GM12878 (cell line): Measurements from ENCODE around the gene CTNNA1. TPM values are rescaled to one million over a fixed set of nuclear protein-coding genes. Genes with fewer than 3 reads are reported as not detected.

Experiments used
- ATAC-seq: fragments of 200-7000 bp; cut with Tn5 transposase; 3 replicates; pipeline ENCODE4 v1.9.1; 2020; ENCODE audit warnings: mild to moderate bottlenecking, moderate library complexity
- BruUV-seq: library from RNA; stranded (reverse); fragments of 400-500 nt; replicated peaks from 2 replicates; lab custom pipeline; 2021; lab: Mats Ljungman, UMichigan
- CTCF ChIA-PET: fragments of 300-600 bp; sonication (Branson Sonifier 250); formaldehyde crosslinking; extraction: SDS; loops from one replicate; lab custom pipeline; 2021; ENCODE audit warnings: inconsistent platforms; lab: Yijun Ruan, JAX
- POLR2A ChIA-PET: fragments of 350-600 bp; formaldehyde crosslinking; extraction: SDS; loops from one replicate; lab custom pipeline; 2021; ENCODE audit warnings: inconsistent platforms; lab: Charles Lee
- RAD21 ChIA-PET: fragments of 300-600 bp; sonication (Branson Sonifier 250); formaldehyde crosslinking; loops from one replicate; lab custom pipeline; 2023; ENCODE audit warnings: antibody characterized with exemption; ENCODE audit not compliant: unreplicated experiment; lab: Charles Lee
- SMC1A ChIA-PET: fragments of 300-600 bp; sonication (Branson Sonifier 250); formaldehyde crosslinking; loops from one replicate; lab custom pipeline; 2023; ENCODE audit not compliant: unreplicated experiment, uncharacterized antibody; lab: Charles Lee
- DNase-seq: peaks from one replicate; pipeline ENCODE4 v3.0.0-alpha.2; 2011; ENCODE audit warnings: low read depth, low spot score
- FAIRE-seq: peaks from 3 replicates; lab custom pipeline; 2011; peaks lifted over from hg19 to GRCh38; lab: Jason Lieb, UNC
- H2AFZ ChIP-seq: 2 replicates; pipeline ENCODE4 v1.6.0; 2011; ENCODE audit warnings: low read depth, low read length, control low read depth; ENCODE audit not compliant: control insufficient read depth
- H3K27ac ChIP-seq: 2 replicates; pipeline ENCODE4 v1.5.1; 2011; ENCODE audit warnings: control low read depth; ENCODE audit not compliant: control insufficient read depth, insufficient read depth
- H3K27me3 ChIP-seq, 2 experiments: replicated peaks in 1 of 2; 2 replicates each; pipeline versions ENCODE4 v1.6.0 to v1.6.1; 2011; ENCODE audit warnings: low read length in 1 of 2; ENCODE audit not compliant: control insufficient read depth in 2 of 2, insufficient read depth in 2 of 2
- H3K36me3 ChIP-seq, 2 experiments: 2 replicates each; pipeline ENCODE4 v1.5.1; 2011; ENCODE audit warnings: low read length in 1 of 2; ENCODE audit not compliant: control insufficient read depth in 2 of 2, insufficient read depth in 2 of 2
- H3K4me1 ChIP-seq: 2 replicates; pipeline ENCODE4 v1.6.1; 2011; ENCODE audit warnings: mild to moderate bottlenecking, low read length, moderate library complexity, mixed read lengths; ENCODE audit not compliant: control insufficient read depth, insufficient read depth
- H3K4me2 ChIP-seq: 2 replicates; pipeline ENCODE4 v1.6.0; 2011; ENCODE audit warnings: control low read depth; ENCODE audit not compliant: control insufficient read depth, insufficient read depth
- H3K4me3 ChIP-seq: fragments of 200-600 bp; sonication (generic); 2 replicates; pipeline ENCODE4 v1.5.1; 2016
- H3K79me2 ChIP-seq: 2 replicates; pipeline ENCODE4 v1.6.0; 2011; ENCODE audit warnings: low read length; ENCODE audit not compliant: control insufficient read depth, insufficient read depth
- H3K9ac ChIP-seq: 2 replicates; pipeline ENCODE4 v1.8.0; 2011; ENCODE audit warnings: low read length, control low read depth, mixed read lengths; ENCODE audit not compliant: control insufficient read depth, insufficient read depth
- H3K9me3 ChIP-seq: replicated peaks from 3 replicates; pipeline ENCODE4 v1.5.1; 2011; ENCODE audit warnings: mild to moderate bottlenecking, low read length; ENCODE audit not compliant: control insufficient read depth, insufficient read depth
- H4K20me1 ChIP-seq: 2 replicates; pipeline ENCODE4 v1.6.0; 2011; ENCODE audit not compliant: control insufficient read depth, insufficient read depth
- ATF7 ChIP-seq: fragments of 450-650 bp; IDR thresholded peaks from 2 replicates; pipeline ENCODE4 v1.6.1; 2016; ENCODE audit warnings: low read depth, mild to moderate bottlenecking
- CBX3 ChIP-seq: fragments of 200-600 bp; sonication (generic); IDR thresholded peaks from 2 replicates; pipeline ENCODE4 v1.6.1; 2016; ENCODE audit warnings: low read depth, borderline replicate concordance
- GABPA ChIP-seq: IDR thresholded peaks from 2 replicates; pipeline ENCODE4 v1.6.1; 2014; ENCODE audit warnings: antibody characterized with exemption, low read depth, mild to moderate bottlenecking, inconsistent platforms
- GATAD2B ChIP-seq: fragments of 450-650 bp; conservative IDR thresholded peaks from 2 replicates; pipeline ENCODE4 v1.6.1; 2017; ENCODE audit warnings: low read depth, mild to moderate bottlenecking, moderate library complexity
- HDAC2 ChIP-seq: fragments of 200-600 bp; sonication (generic); IDR thresholded peaks from 2 replicates; pipeline ENCODE4 v1.6.1; 2017
- JUNB ChIP-seq: IDR thresholded peaks from 2 replicates; pipeline ENCODE4 v1.6.1; 2016; ENCODE audit warnings: antibody characterized with exemption, mild to moderate bottlenecking
- JUND ChIP-seq: IDR thresholded peaks from 2 replicates; pipeline ENCODE4 v1.6.1; 2012; ENCODE audit warnings: low read depth, mild to moderate bottlenecking, low read length, improper control_type of control experiment, moderate library complexity
- NFIC ChIP-seq: IDR thresholded peaks from 2 replicates; pipeline ENCODE4 v1.6.1; 2012; ENCODE audit warnings: low read depth, mild to moderate bottlenecking, inconsistent platforms, low read length, moderate library complexity
- NFXL1 ChIP-seq: fragments of 450-650 bp; IDR thresholded peaks from 2 replicates; pipeline ENCODE4 v1.6.1; 2017; ENCODE audit warnings: antibody characterized with exemption, mild to moderate bottlenecking, borderline replicate concordance
- PKNOX1 ChIP-seq: fragments of 450-650 bp; IDR thresholded peaks from 2 replicates; pipeline ENCODE4 v1.6.1; 2016; ENCODE audit warnings: mild to moderate bottlenecking
- RCOR1 ChIP-seq: conservative IDR thresholded peaks from 2 replicates; pipeline ENCODE4 v1.6.1; 2012; ENCODE audit warnings: low read depth, low read length, improper control_type of control experiment
- SMC3 ChIP-seq: IDR thresholded peaks from 2 replicates; pipeline ENCODE4 v1.6.1; 2011; ENCODE audit warnings: low read length, improper control_type of control experiment, borderline replicate concordance
- TCF12 ChIP-seq: IDR thresholded peaks from 2 replicates; pipeline ENCODE4 v1.6.1; 2011; ENCODE audit warnings: low read depth, mild to moderate bottlenecking, low read length
- ZNF592 ChIP-seq: fragments of 450-650 bp; IDR thresholded peaks from 2 replicates; pipeline ENCODE4 v1.6.1; 2017; ENCODE audit warnings: mild to moderate bottlenecking, moderate library complexity
- WGBS: methylation state at CpG from one replicate; pipeline ENCODE4 v1.1.6; 2016; ENCODE audit warnings: low lambda C conversion rate; ENCODE audit not compliant: insufficient replicate concordance, insufficient coverage; ENCODE audit errors: missing lambda C conversion rate; 5-methylcytosine and 5-hydroxymethylcytosine counted together
- in situ Hi-C: fragments of 300-500 bp; cut with MboI; formaldehyde crosslinking; loops from 9 replicates; pipeline ENCODE4 v1.14.3; 2018; ENCODE audit warnings: mixed read lengths
- intact Hi-C: fragments of 100-400 bp; cut with micrococcal nuclease; formaldehyde crosslinking; loops from one replicate; pipeline ENCODE4 v1.14.2; 2022; ENCODE audit not compliant: unreplicated experiment
- polyA plus RNA-seq, 11 experiments: library from polyadenylated mRNA; depleted of rRNA in 4 of 11; unstranded in 6 of 11; stranded (reverse) in 5 of 11; fragments of >200 nt; fragmentation: Nextera tagmentation in 4 of 11; fragmentation: Illumina TruSeq in 1 of 11; extraction: Ambion mirVana in 4 of 11; extraction: Trizol in 1 of 11; gene quantifications; 1 replicate in 1 of 11; 2 replicates in 10 of 11; pipeline versions ENCODE4 v1.2.1 to v1.2.3, GENCODE V29; 2011 to 2016; ENCODE audit warnings: inconsistent platforms in 2 of 11, missing spikeins in 2 of 11, low read depth in 1 of 11
- total RNA-seq, 4 experiments: library from RNA; depleted of rRNA in 3 of 4; stranded (reverse); fragments of >200 nt in 3 of 4; fragmentation: Illumina TruSeq in 1 of 4; extraction: Trizol in 1 of 4; gene quantifications; 2 replicates each; pipeline versions ENCODE4 v1.2.1 to v1.2.3, GENCODE V29; 2013 to 2021

CTNNA1 gene
- total and polyA plus RNA-seq, 10 of the 15 experiments (the other 5 are each of a cell fraction or from before 2014, with no cell fraction given): 32.6 to 104 (median 57.7) TPM

GRCh38 chr5:138793575-138793974 lies 40.4 kb downstream of the CTNNA1 start:
- ATAC-seq (no peak), DNase-seq (no peak), FAIRE-seq (no peak)
- RAD21 ChIA-PET: interaction anchor here (0.7 kb wide), 1 partner anchor 75 kb away, joined by 3 read pairs; no protein-coding TSS in a partner anchor
- POLR2A ChIA-PET: interaction anchor here (0.6 to 0.7 kb wide), 2 partner anchors 21 to 427 kb away, joined by 3 read pairs; no protein-coding TSS in a partner anchor
- intact Hi-C loops: no loop called here
- SMC1A ChIA-PET: interaction anchor here (1.3 to 3.0 kb wide), 2 partner anchors 12 to 209 kb away, joined by 4 to 11 read pairs; no protein-coding TSS in a partner anchor
- Histone ChIP-seq H3K4me3 (no peak overlapping the region), H3K27me3 (no peaks in the 10 kb centered on the region), H3K27ac (no peak overlapping the region), H3K36me3 (no peaks in the 10 kb centered on the region), H3K4me1 (peaks cover 12% of the 10 kb centered on the region), H3K79me2 (no peaks in the 10 kb centered on the region; the same call in 1 of the 2 replicates), H3K9me3 (no peaks in the 10 kb centered on the region), H2AFZ (no peak overlapping the region), H4K20me1 (no peaks in the 10 kb centered on the region), H3K4me2 (no peak overlapping the region), H3K9ac (no peak overlapping the region)
- TF ChIP-seq RCOR1: no peak
- TF ChIP-seq PKNOX1: no peak
- TF ChIP-seq CBX3: no peak
- TF ChIP-seq GATAD2B: no peak
- TF ChIP-seq TCF12: no peak
- CTCF ChIA-PET: interaction anchor here (1.0 to 6.8 kb wide), 7 partner anchors 9 to 452 kb away, joined by 3 to 45 read pairs (median 5); no protein-coding TSS in a partner anchor
- in situ Hi-C loops: no loop called here
- BruUV-seq: no TSS peak

GRCh38 chr5:138803285-138803684 lies 50.1 kb downstream of the CTNNA1 start:
- Histone ChIP-seq H3K36me3 (no peaks in the 10 kb centered on the region), H3K4me1 (no peaks in the 10 kb centered on the region), H3K4me2 (no peak overlapping the region), H3K27ac (no peak overlapping the region), H3K4me3 (no peak overlapping the region), H3K9ac (no peak overlapping the region), H3K9me3 (no peaks in the 10 kb centered on the region), H4K20me1 (no peaks in the 10 kb centered on the region), H3K27me3 (no peaks in the 10 kb centered on the region), H2AFZ (no peak overlapping the region), H3K79me2 (no peaks in the 10 kb centered on the region; the same call in 1 of the 2 replicates)
- ATAC-seq (no peak), DNase-seq (no peak), FAIRE-seq (no peak)
- POLR2A ChIA-PET: interaction anchor here (0.9 kb wide), 1 partner anchor 18 kb away, joined by 3 read pairs; no protein-coding TSS in a partner anchor
- intact Hi-C loops: no loop called here
- BruUV-seq: no TSS peak
- SMC1A ChIA-PET: interaction anchor here (1.2 kb wide), 1 partner anchor 337 kb away, joined by 3 read pairs; no protein-coding TSS in a partner anchor
- 95% methylated on average over 3 of the region's 3 CpGs for WGBS
- RAD21 ChIA-PET: no interaction called here
- in situ Hi-C loops: no loop called here
- CTCF ChIA-PET: interaction anchor here (2.1 to 8.3 kb wide), 2 partner anchors 11 to 15 kb away, joined by 9 to 74 read pairs; no protein-coding TSS in a partner anchor
- TF ChIP-seq HDAC2 (no peak), ATF7 (no peak), NFIC (no peak), JUNB (no peak), JUND (no peak), SMC3 (no peak), GABPA (no peak), NFXL1 (no peak), ZNF592 (no peak)
